Stimulated activated CD8-positive, alpha-beta memory T cell treated with anti-CD3 and anti-CD28 coated beads, Interleukin-12 subunit alpha, Interleukin-12 subunit beta, amount 100 ng/mL, for 24 hours (primary cell): Measurements from ENCODE around the gene DNAJC30.

Experiments used
- DNase-seq: peaks from one replicate; pipeline ENCODE4 v3.0.0-alpha.2; 2020; ENCODE audit errors: extremely low read depth

DNAJC30 gene

GRCh38 chr7:73647725-73648592 is 35.3 kb downstream of the DNAJC30 start:
- no peak for DNase-seq

DNA sequence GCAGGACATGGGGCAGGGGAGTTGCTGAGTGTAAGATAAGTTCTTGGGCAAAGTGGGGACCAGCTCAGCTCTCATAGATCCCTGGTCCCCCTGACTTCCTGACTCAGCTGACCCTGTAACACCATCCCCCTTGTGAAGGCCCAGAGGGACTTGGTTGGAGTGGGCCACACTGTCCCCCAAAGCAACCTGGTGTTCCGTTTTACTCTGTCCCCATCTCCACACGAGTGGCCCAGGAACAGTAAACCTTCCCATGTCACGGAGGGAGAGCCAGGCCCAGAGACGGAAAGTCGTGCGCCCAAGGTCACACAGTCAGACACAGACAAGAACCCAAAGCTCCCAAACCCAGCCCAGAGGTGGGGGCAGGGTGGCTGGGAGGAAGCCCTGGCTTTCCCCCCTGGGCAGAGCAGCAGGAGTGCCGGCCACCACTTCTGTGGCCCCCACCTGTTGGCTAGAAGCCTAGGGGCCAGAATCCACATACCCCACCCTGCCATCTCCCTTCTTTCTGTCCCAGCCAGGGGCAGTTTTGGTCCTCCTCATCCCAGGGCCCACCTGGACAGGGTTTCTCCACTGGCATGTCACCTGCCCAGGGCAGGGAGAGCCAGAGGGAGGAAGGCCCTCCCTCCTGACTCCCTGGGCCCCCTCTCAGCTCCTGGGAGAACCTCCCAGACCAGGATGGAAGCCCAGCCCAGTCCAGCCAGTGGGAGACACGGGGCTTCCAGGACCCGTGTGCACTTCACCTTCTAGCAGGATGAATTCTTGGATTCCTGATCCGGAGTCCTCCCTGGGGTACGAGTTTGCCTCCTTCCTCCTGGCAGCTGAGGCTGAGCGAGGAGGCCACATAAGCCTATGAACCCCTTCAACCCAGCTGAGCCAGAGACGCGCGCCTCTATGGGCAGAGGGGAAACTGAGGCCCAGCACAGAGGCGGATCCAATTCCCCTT is 36.2 kb downstream of the DNAJC30 start:
- DNase-seq = no peak

GRCh38 chr7:73645643-73646174 is 37.5 kb downstream of the DNAJC30 start:
- no peak for DNase-seq

GRCh38 chr7:73644688-73645286 is 38.5 kb downstream of the DNAJC30 start:
- no peak for DNase-seq

DNA sequence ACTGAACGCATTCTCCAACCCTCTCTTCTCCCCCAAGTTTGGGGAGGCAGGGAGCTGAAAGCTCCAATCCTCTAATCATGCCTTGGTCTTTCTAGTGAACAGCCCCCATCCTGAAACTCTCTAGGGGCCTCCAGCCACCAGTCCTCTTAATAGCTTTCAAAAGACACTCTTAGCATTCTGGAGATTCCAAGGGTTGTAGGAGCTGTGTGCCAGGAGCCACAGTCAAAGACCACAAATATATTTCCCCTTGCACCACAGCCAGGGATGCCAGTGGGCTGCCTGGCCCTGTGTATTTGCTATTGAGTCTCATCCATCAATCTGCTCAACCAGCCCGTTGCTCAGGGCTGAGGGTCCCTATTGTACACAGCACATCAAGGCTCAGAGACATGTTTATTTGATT is 40.4 kb downstream of the DNAJC30 start:
- DNase-seq = no peak

GRCh38 chr7:73638911-73639310 is 44.3 kb downstream of the DNAJC30 start:
- DNase-seq = no peak

- no peak for DNase-seq
Observed at GRCh38 chr7:73635428-73636200, 47.6 kb downstream of the DNAJC30 start.

DNA sequence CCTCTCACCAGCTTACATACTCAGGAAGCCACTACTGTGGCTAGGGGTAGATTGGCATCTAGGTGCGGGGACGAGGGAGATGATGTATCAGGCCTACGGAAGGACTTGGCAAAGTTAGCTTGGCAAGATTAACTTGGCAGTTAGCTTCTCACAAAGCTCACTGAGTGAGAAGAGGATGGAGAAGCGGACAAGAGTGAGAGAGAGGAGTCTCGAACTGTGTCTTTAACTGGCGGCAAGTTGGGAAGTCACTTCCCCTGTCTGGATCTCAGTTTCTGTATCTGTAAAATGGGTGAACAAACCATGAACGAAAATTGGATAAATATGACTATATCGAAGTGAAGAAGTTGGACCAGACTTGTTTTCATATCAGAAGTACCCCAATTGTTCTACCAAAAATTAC is 49.4 kb downstream of the DNAJC30 start:
- DNase-seq = no peak

- no peak for DNase-seq
Observed at GRCh38 chr7:73633323-73633722, 49.9 kb downstream of the DNAJC30 start.

- no peak for DNase-seq
Observed at GRCh38 chr7:73631558-73631957, 51.7 kb downstream of the DNAJC30 start.
